BJ (cell line): ENCODE results near the gene UEVLD. TPM values are rescaled to one million over a fixed set of nuclear protein-coding genes. Genes with fewer than 3 reads are reported as not detected.
A peak's percentile ranks its signal among the peaks of the same experiment; 100 is the strongest.

Experiments used
- CTCF ChIA-PET: fragments of 350-600 bp; formaldehyde crosslinking; extraction: SDS; loops from one replicate; lab custom pipeline; 2021; ENCODE audit warnings: antibody characterized with exemption, inconsistent platforms; lab: Yijun Ruan, JAX
- POLR2A ChIA-PET: fragments of 300-600 bp; sonication (Branson Sonifier 250); formaldehyde crosslinking; extraction: SDS; loops from one replicate; lab custom pipeline; 2021; ENCODE audit warnings: antibody characterized with exemption; lab: Charles Lee
- DNase-seq: peaks from one replicate; pipeline ENCODE4 v3.0.0-alpha.2; 2011; ENCODE audit warnings: low read depth
- H3K27me3 ChIP-seq: 2 replicates; pipeline ENCODE4 v1.6.0; 2011; ENCODE audit warnings: low read length; ENCODE audit not compliant: control insufficient read depth, insufficient read depth
- H3K36me3 ChIP-seq: 2 replicates; pipeline ENCODE4 v1.5.1; 2011; ENCODE audit warnings: low read length; ENCODE audit not compliant: control insufficient read depth, insufficient read depth
- H3K4me3 ChIP-seq: 2 replicates; pipeline ENCODE4 v1.5.1; 2011; ENCODE audit warnings: low read depth, mild to moderate bottlenecking, control low read depth, low read length
- CTCF ChIP-seq: IDR thresholded peaks from 2 replicates; pipeline ENCODE4 v1.5.1; 2011; ENCODE audit warnings: low read depth, mild to moderate bottlenecking, control low read depth, inconsistent platforms, low read length, moderate library complexity; ENCODE audit not compliant: insufficient read depth
- polyA minus RNA-seq: library from RNA; depleted of rRNA, polyadenylated mRNA; stranded (reverse); fragments of >200 nt; gene quantifications from 2 replicates; pipeline ENCODE4 v1.2.3, GENCODE V29; 2011; rRNA and poly(A)+ RNA removed
- polyA plus RNA-seq: library from polyadenylated mRNA; depleted of rRNA; stranded (reverse); fragments of >200 nt; gene quantifications from 2 replicates; pipeline ENCODE4 v1.2.3, GENCODE V29; 2011; rRNA removed

The UEVLD gene
- polyA plus RNA-seq (11.7 and 21.2 TPM in 2 replicates), polyA minus RNA-seq (8.0 and 10.0 TPM in 2 replicates)

DNA sequence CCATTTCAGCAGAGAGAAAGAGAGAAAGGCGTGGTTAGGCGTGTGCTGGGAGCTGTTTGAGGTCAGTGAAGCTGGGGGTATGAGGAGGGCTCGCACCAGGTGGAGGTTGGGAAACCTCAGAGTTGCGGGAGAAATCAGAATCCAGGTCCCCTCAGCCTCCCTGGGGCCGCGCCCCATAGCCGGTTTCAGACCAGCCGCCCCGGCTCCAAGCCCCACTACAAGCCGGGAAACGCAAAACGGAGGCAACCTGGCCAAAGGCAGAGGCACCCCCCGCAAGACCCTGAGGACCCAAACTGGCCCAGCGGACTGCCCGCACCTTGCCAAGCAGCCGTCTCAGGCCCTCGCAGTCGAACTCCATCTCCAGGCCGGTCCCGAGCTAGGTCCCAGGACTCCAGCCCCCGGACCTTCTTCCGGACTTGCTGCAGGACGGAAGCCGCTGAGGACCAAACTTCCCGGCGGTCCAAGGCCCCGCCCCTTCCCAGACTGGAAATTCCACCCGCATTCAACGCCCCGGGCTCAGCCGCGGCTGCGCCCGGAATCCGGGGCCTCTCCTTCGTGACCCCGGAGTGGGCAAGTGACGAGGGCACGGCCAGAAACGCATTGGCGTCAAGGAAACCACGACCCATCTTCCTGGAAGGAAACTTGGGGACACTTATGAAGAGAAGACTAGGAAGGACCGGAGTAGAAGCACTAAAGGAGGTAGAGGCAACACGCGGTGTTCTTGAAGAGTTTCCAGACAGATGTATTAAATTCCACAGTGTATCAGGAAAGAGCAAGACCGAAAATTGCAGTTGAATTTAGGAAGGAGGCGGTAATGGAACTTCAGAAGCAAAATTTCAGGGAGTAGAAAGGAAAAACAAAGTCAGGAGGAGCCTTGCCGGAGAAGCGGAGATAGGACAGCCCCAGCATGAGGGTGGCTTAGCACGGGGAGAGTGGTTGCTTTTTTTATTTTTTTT is at the start of gene UEVLD:
UEVLD (minus strand) TSS at position 438 of the 956 bp plus-strand sequence; CDS start at position 358, 80 bp downstream.
- ChIA-PET POLR2A (no interaction called here), CTCF (interaction anchor here (0.7 to 1.0 kb wide), 2 partner anchors 136 to 169 kb away, joined by 3 read pairs; no protein-coding TSS in a partner anchor)
- Histone ChIP-seq H3K27me3 (no peaks in the 10 kb centered on the region), H3K36me3 (no peaks in the 10 kb centered on the region), H3K4me3 (peak within 1 kb of the TSS; percentile 68)
- DNase-seq: peak; percentile 48
- no peak for TF ChIP-seq CTCF

- peak; percentile 90 for DNase-seq
- H3K4me3 ChIP-seq: peak within 1 kb of the TSS; percentile 83
- CTCF ChIA-PET: interaction anchor here (0.7 to 1.9 kb wide), 4 partner anchors 28 to 88 kb away, joined by 3 to 5 read pairs (median 4); no protein-coding TSS in a partner anchor
- no peak for TF ChIP-seq CTCF
- H3K36me3 ChIP-seq: peaks cover 1% of the 10 kb centered on the region; the same call in 1 of the 2 replicates
- H3K27me3 ChIP-seq: no peaks in the 10 kb centered on the region
- POLR2A ChIA-PET: interaction anchor here (0.7 kb wide), 1 partner anchor 238 kb away, joined by 3 read pairs; no protein-coding TSS in a partner anchor
Observed at GRCh38 chr11:18634140-18635032, 45.9 kb upstream of the UEVLD start, which contains the start of gene SPTY2D1. SPTY2D1 (minus strand) TSS chr11:18634342; CDS start chr11:18634257, 85 bp downstream.

DNA sequence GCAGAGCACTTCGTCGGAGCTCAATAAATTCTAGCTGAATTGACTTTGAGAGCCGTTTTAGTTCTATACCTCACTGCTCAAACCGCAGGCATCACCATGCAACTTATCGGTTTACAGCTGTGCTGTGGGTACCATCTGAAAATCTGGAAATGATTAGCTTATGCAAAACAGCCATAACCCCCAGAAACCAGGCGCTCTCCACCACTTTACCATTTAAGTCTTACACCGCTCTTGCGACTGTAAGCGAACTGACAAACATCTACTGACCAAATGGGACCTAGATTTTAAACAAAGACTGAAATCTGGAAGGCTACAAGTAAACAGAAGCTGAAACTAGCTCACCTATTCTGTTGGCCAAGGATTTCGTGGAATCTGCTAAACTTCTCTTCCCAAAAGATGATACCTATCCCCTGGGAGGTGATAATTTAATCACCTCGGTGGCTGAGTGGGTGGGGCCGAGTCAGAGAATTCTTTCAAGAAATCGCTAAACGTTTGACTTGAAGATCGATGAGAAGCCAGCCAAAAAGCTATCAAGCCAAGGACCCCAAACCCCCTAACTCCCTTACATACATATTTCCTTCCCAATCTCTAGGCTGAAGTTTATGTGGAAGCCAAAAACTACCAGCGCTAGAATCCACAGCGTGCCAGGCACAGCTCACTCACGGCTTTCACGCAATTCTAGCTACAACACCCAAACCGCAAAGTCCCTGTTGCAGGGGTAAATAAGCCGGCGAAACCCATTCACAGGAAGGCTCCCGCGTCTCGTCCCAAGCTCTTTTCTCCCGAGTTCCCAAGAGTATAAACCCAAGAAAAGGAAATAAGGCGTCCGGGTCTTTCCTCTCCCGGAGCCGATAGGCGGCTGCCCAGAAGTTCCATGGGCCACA is 45.0 kb upstream of the UEVLD start:
- no peaks in the 10 kb centered on the region for H3K27me3 ChIP-seq
- peak overlapping the region; percentile 83 for H3K4me3 ChIP-seq
- POLR2A ChIA-PET: interaction anchor here (0.6 to 0.7 kb wide), 2 partner anchors 87 to 237 kb away, joined by 3 read pairs; no protein-coding TSS in a partner anchor
- CTCF ChIA-PET: interaction anchor here (0.7 to 1.9 kb wide), 8 partner anchors 8 to 98 kb away, joined by 3 to 5 read pairs (median 4); no protein-coding TSS in a partner anchor
- H3K36me3 ChIP-seq: peaks cover 1% of the 10 kb centered on the region; the same call in 1 of the 2 replicates
- no peak for TF ChIP-seq CTCF
- DNase-seq: no peak

GRCh38 chr11:18632841-18633240 is 44.3 kb upstream of the UEVLD start:
- no peak for DNase-seq
- H3K27me3 ChIP-seq: no peaks in the 10 kb centered on the region
- peaks cover 1% of the 10 kb centered on the region; the same call in 1 of the 2 replicates for H3K36me3 ChIP-seq
- peak overlapping the region; percentile 83 for H3K4me3 ChIP-seq
- ChIA-PET CTCF (interaction anchor here (0.8 to 1.9 kb wide), 6 partner anchors 8 to 98 kb away, joined by 3 to 5 read pairs (median 4); no protein-coding TSS in a partner anchor), POLR2A (no interaction called here)
- TF ChIP-seq CTCF: no peak
